Upper lobe of right lung (tissue), 1 donor: ENCODE measurements around the gene CSTPP1. TPM values are rescaled to one million over a fixed set of nuclear protein-coding genes. Genes with fewer than 3 reads are reported as not detected.

Experiments
- ATAC-seq: fragments of 200-7000 bp; cut with Tn5 transposase; one replicate; pipeline ENCODE4 v1.9.1; 2020; ENCODE audit warnings: mild to moderate bottlenecking, moderate library complexity
- DNase-seq: peaks from one replicate; pipeline ENCODE4 v3.0.0-alpha.2; 2020
- H3K27ac ChIP-seq: fragments of 200-600 bp; one replicate; pipeline ENCODE4 v1.8.0; 2022
- H3K27me3 ChIP-seq: fragments of 200-600 bp; one replicate; pipeline ENCODE4 v1.8.0; 2022; ENCODE audit warnings: mild to moderate bottlenecking
- H3K36me3 ChIP-seq: fragments of 200-600 bp; one replicate; pipeline ENCODE4 v1.8.0; 2022
- H3K4me1 ChIP-seq: fragments of 200-600 bp; one replicate; pipeline ENCODE4 v1.8.0; 2022
- H3K4me3 ChIP-seq: fragments of 200-600 bp; one replicate; pipeline ENCODE4 v1.8.0; 2022; ENCODE audit warnings: mild to moderate bottlenecking
- H3K9me3 ChIP-seq: fragments of 200-600 bp; one replicate; pipeline ENCODE4 v1.8.0; 2022
- CTCF ChIP-seq: fragments of 200-600 bp; IDR thresholded peaks from one replicate; pipeline ENCODE4 v1.8.0; 2022; ENCODE audit warnings: antibody characterized with exemption
- intact Hi-C: fragments of 100-400 bp; cut with DNase I; formaldehyde crosslinking; loops from one replicate; pipeline ENCODE4 v1.11.0; 2022
- total RNA-seq: library from RNA; stranded (reverse); fragmentation: NEBNext Ultra II Directional; extraction: Animal tissue kit (Norgen Biotek cat#: 25700); gene quantifications from one replicate; pipeline ENCODE4 v1.2.1, GENCODE V29; 2021
- donor health status: DM: no; HTN: yes; CAD: no; lungs with severe emphysema.

CSTPP1 gene
- total RNA-seq, 1 donor from 2014 or later: 26.2 TPM

GRCh38 chr11:47181271-47181670 lies 244.7 kb downstream of the CSTPP1 start:
- Histone ChIP-seq H3K4me1 (peaks cover 22% of the 10 kb centered on the region), H3K9me3 (no peaks in the 10 kb centered on the region), H3K27me3 (no peaks in the 10 kb centered on the region), H3K27ac (no peak overlapping the region), H3K36me3 (peaks cover 6% of the 10 kb centered on the region), H3K4me3 (no peak overlapping the region)
- ATAC-seq (no peak), DNase-seq (no peak)
- intact Hi-C loops: loop anchor here (10.0 kb wide), 1 partner anchor 174 kb away; the partner anchor contains the start of gene MYBPC3
- no peak for TF ChIP-seq CTCF

GRCh38 chr11:47182380-47182779 lies 245.8 kb downstream of the CSTPP1 start:
- peaks cover 32% of the 10 kb centered on the region for H3K4me1 ChIP-seq
- no peak overlapping the region for H3K27ac ChIP-seq
- no peak for TF ChIP-seq CTCF
- H3K9me3 ChIP-seq: no peaks in the 10 kb centered on the region
- intact Hi-C loops: loop anchor here (10.0 kb wide), 1 partner anchor 172 kb away; the partner anchor contains the start of gene MYBPC3
- ATAC-seq (no peak), DNase-seq (no peak)
- H3K36me3 ChIP-seq: peaks cover 6% of the 10 kb centered on the region
- no peak overlapping the region for H3K4me3 ChIP-seq
- no peaks in the 10 kb centered on the region for H3K27me3 ChIP-seq

GRCh38 chr11:47183031-47183856 lies 246.7 kb downstream of the CSTPP1 start:
- no peaks in the 10 kb centered on the region for H3K27me3 ChIP-seq
- no peak for TF ChIP-seq CTCF
- ATAC-seq (no peak), DNase-seq (no peak)
- H3K27ac ChIP-seq: no peak overlapping the region
- no peaks in the 10 kb centered on the region for H3K9me3 ChIP-seq
- intact Hi-C loops: loop anchor here (10.0 kb wide), 1 partner anchor 172 kb away; the partner anchor contains the start of gene MYBPC3
- peaks cover 32% of the 10 kb centered on the region for H3K4me1 ChIP-seq
- no peak overlapping the region for H3K4me3 ChIP-seq
- H3K36me3 ChIP-seq: peaks cover 6% of the 10 kb centered on the region

GRCh38 chr11:47183969-47184368 lies 247.4 kb downstream of the CSTPP1 start:
- H3K4me3 ChIP-seq: no peak overlapping the region

GRCh38 chr11:47184711-47185304 lies 248.2 kb downstream of the CSTPP1 start:
- peak overlapping the region; percentile 77 for H3K4me3 ChIP-seq
- H3K9me3 ChIP-seq: no peaks in the 10 kb centered on the region
- intact Hi-C loops: loop anchor here (10.0 kb wide), 1 partner anchor 170 kb away; the partner anchor contains the start of gene MYBPC3
- no peak for TF ChIP-seq CTCF
- H3K36me3 ChIP-seq: no peaks in the 10 kb centered on the region
- H3K4me1 ChIP-seq: peaks cover 37% of the 10 kb centered on the region
- H3K27me3 ChIP-seq: no peaks in the 10 kb centered on the region
- H3K27ac ChIP-seq: peak overlapping the region; percentile 82
- no peak for DNase-seq
- ATAC-seq: peak; percentile 1

More at GRCh38 chr11:47183969-47184368, 247.4 kb downstream of the CSTPP1 start:
- H3K36me3 ChIP-seq: peaks cover 6% of the 10 kb centered on the region
- no peak overlapping the region for H3K27ac ChIP-seq
- H3K4me1 ChIP-seq: peaks cover 35% of the 10 kb centered on the region
- no peaks in the 10 kb centered on the region for H3K27me3 ChIP-seq
- H3K9me3 ChIP-seq: no peaks in the 10 kb centered on the region
- intact Hi-C loops: loop anchor here (10.0 kb wide), 1 partner anchor 171 kb away; the partner anchor contains the start of gene MYBPC3
- TF ChIP-seq CTCF: no peak
- DNase-seq (no peak), ATAC-seq (no peak)
